GM19239 (cell line): ENCODE results near the gene SLMAP.
A peak's percentile ranks its signal among the peaks of the same experiment; 100 is the strongest.
"Not testable (repeated sequence)": the region's sequence is repeated elsewhere in the genome, so short reads cannot be mapped to it uniquely, and the experiment has no call there.

ENCODE experiments used
- DNase-seq: peaks from one replicate; pipeline ENCODE4 v3.0.0; 2011; ENCODE audit warnings: low spot score; ENCODE audit not compliant: insufficient read length
- FAIRE-seq: peaks from 2 replicates; lab custom pipeline; 2011; peaks lifted over from hg19 to GRCh38; lab: Jason Lieb, UNC

The SLMAP gene

DNA sequence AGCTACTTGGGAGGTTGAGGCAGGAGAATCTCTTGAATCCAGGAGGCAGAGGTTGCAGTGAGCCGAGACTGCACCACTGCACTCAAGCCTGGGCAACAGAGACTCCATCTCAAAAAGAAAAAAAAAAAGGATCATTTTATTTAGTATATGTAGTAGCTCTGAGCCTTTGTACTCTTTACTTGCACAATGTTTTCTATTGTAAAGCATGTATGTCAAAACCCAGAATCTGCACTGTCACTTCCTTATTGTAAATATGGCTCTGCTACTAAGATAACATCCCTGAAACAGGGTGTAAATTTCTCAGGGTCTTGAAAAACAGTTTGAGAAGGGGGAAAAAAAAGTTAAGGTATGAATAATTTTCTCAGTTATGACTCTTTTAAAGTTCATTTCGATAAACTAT is 35.1 kb downstream of the SLMAP start:
- DNase-seq (no peak), FAIRE-seq (no peak)

DNA sequence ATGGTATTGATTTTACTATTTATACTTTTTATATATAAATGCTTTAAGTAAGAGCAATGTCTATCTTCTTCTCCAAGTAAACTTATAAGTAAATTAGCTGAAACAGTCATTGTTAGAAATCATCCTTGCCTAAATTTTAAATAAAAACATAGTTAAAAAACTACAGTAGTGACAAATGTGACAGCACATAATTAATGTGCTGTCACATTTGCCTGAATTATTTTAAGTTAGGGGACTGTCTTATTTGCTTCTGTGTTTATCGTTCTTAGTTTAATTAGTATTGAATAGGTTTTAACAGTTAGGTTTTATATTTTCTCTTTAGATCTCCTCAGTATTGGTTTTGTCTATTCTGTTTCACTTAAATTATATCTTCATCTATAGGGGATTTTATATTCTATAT is 36.1 kb downstream of the SLMAP start:
- DNase-seq (no peak), FAIRE-seq (no peak)

DNA sequence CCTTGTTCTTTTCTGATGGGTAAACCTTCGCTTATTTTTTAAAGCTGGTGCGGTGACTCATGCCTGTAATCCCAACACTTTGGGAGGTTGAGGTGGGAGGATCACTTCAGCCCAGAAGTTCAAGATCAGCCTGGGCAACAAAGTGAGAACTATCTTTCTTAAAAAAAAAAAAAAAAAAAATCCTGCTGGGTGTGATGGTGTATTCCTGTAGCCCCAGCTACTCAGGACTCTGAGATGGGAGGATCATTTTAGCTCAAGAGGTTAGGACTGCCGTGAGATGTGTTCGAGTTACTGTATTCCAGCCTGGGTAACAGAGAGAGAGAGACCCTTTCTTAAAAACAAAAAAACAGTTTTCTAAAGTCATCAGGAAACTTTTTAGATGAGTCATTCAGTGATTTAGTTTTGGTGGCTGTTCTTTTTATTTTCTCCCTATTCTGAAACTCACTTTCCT is 37.7 kb downstream of the SLMAP start:
- FAIRE-seq: peak; percentile 74
- DNase-seq: no peak

DNA sequence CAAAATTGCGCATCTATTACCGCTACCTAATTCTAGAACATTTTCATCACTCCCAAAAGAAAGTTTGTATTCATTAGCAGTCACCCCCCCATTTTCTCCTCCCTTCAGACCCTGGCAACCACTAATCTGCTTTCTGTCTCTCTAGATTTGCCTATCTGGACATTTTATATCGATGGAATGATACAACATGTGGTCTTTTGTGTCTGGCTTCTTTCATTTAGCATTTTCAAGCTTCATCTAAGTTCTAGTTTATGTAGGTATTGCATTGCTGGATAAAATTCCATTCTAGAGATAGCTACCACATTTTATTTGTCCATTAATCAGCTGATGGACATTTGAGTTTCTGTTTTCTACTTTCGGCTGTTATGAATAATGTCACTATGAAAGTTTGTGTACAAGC is 38.4 kb downstream of the SLMAP start:
- DNase-seq (no peak), FAIRE-seq (no peak)

DNA sequence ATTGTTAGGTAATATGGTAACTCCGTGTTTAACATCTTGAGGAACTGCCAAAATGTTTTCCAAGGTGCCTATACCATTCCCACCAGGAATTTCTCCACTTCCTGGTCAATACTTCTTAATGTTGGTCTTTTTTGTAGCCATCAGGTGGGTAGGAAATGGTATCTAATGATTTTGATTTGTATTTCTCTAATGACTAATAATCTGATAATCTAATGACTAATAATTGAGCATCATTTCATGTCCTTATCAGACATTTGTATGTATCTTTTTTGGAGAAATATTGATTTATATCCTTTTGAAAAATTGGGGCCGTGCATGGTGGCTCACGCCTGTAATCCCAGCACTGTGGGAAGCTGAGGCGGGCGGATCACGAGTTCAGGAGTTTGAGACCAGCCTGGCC is 38.8 kb downstream of the SLMAP start:
- FAIRE-seq: no peak

DNA sequence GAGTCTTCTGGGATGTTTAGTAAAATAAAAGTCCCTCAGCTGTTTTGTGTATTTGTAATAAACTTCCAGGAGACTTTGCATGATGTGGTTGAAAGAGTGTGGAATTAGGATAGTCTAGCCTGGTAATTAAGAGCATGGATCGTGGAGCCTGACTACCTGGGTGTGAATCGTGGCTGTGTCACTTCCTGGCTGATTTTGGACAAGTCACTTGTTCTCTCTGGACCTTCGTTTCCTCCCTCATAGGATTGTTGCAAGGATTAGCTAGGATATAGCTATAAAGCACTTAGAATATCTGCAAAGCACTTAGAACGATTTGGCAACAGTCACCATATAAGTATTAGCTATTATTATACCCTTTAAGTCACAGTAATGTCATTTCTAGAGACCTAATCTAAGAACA is 40.2 kb downstream of the SLMAP start:
- DNase-seq: no peak
- FAIRE-seq: no peak

More for the DNA sequence above, 38.8 kb downstream of the SLMAP start:
- DNase-seq: no peak

DNA sequence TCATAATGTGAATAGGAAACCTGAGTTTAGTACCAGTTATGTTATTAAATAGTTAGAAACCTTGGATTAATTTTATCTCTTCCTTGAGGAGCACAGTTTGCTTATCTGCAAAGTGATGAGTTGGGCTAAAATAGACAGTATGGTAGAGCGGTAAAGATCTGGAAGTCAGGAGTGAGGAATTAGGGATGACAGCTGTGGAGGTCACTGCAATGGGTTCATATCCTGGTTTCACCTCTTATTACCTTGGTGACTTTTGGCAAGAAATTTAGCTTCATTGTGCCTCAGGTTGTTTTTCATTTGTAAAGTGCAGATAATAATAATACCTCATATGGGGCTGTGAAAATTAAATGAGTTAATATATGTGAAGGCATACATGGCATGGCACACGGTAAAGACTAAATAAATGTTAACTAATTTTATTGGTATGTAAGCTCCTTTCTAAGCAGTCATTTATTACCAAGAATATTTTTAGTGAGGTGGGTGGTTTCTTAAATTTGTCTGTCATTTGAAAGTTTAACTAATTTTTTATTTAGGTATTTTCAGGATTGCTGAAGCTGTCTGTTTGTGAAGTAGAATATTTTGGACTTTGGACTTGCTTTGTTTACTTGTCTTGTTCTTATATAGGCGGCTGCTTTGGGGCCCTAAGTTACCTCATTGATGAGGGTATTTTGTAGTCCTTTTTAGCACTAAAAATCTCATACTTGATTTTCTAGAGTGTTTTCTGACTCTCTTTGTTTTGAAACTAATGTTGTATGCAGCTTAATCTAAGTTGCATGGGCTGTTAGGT is 41.8 kb downstream of the SLMAP start:
- FAIRE-seq: no peak

DNA sequence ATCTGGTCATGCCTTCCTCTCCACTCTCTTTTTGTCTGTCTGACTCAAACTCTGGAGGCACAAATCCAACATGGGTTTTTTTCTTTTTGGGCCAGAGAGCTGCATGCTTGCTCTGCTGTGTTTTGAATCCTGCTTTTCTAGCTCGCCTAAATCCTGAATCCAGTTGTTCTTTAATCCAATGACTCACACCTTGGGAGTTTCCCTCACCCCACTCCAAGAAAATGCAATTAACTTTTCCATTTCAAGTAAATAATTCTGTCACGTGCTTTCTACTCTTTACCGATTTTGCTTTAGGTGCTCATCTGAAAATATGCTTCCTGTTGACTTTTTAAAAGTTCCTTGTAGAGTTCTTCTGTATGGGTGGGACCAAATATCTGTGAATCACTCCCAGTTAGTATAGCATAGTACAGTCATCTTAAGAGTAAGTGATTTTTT is 47.6 kb downstream of the SLMAP start:
- DNase-seq: no peak
- FAIRE-seq: peak; percentile 85

More for the DNA sequence above, 41.8 kb downstream of the SLMAP start:
- DNase-seq: no peak

DNA sequence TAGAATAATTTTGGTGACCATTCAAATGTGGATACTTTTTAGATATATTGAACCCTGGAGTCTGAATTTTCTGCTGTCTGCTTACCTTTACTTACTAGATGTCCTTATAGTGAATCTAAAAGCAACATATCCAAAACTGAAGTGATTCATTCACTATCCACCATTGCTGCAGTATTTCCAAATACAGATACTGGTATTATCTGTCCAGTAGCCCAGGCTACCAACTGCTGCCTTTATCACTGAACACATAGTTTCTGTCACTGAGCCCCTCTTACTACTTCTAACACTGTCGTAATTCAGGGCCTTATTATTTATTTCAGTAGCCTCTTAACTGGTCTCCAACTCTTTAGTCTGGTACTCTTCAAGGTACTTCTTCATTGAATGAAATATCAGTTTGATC is 49.2 kb downstream of the SLMAP start:
- DNase-seq: no peak
- FAIRE-seq: no peak

DNA sequence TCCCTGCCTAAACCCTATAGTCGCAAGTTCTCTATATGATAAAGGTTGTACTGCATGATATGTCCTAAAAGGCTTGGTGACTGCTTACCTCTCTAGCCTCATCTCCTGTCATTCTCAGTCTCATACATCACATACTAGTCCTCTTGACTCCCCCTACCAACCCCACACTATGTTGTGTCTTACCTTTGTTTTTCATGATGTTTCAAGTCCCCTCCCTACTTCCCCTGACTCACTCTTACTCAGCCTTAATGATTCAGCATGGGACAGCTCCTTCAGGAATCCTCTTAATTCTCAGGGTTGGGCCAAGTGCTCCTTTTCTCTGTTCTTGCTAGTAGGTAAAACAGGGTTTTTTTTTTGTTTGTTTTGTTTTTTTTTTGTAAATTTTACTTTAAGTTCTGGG is 49.6 kb downstream of the SLMAP start:
- DNase-seq (no peak), FAIRE-seq (peak; percentile 11)

DNA sequence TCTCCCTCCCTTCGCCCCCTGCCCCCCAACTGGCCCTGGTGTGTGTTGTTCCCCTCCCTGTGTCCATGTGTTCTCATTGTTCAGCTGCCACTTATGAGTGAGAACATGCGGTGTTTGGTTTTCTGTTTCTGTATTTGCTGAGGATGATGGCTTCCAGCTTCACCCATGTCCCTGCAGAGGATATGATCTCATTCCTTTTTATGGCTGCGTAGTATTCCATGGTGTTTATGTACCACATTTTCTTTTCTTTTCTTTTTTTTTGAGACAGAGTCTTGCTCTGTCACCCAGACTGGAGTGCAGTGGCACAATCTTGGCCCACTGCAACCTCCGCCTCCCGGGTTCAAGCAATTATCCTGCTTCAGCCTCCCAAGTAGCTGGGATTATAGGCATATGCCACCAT is 50.1 kb downstream of the SLMAP start:
- DNase-seq, FAIRE-seq: not testable (repeated sequence)

DNA sequence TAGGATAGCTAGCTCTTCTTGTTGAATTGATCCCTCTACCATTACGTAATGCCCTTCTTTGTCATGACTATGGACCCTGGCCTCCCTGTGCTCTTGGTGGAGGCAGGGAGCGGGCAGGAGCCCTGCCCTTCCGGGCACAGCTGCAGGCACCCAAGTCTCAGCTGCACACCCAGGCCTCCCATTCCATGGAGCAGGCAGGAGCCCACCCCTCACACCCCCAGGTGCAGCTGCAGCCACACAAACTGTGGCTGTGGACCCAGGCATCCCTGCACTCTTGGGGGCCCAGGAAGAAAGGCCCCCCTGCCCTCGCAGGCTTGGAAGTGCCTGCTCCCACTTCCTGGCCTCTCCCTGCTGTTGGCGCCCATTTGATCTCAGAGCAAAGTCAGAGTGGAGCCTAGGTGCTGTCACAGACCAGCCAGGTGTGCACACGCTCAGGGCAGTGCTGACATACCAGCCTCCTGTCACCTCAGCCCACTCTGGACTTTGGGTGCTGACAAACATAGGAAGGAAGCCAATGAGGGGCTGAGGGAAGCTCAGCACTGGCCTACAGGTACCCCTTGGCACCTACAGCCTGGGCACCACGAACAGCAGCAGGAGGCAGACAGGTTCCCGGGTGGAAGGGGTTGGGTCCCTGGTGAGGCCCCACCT is 53.0 kb downstream of the SLMAP start:
- DNase-seq: no peak
- FAIRE-seq: no peak

DNA sequence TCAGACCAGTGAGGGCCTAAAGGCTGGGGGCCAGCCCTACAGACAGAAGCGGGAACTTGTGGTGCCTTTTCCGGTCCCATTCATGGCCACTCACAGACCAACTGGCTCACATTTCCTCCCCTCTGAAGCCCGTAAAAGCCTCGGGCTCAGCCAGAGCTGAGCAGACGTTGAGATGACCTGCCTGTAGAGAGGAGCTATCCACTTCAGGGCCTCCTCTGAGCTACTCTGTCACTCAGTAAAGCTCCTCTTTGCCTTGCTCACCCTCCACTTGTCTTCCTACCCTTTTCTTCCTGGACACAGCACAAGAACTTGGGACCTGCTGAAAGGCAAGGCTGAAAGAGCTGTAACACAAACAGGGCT is 53.5 kb downstream of the SLMAP start:
- no peak for DNase-seq
- no peak for FAIRE-seq

DNA sequence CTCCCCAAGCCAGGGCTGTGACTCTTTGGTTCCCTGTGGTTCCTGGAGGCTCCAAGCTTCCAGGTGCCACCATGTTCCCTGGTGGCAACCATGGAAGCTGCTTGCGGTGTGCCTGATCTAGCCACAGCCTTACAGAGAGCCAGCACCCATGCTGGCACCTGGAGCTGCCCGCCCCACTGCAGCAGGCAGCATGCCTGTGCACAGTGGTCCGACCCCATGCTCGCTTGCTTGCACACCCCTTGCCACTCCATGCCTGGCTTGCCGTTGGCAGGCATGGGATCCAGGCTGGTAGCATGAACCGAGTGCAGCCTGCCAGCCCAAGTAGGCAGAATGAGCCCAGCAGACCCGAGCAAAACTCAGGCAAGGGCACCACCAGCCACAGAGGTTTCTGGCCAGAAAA is 53.9 kb downstream of the SLMAP start:
- FAIRE-seq (no peak), DNase-seq (no peak)

DNA sequence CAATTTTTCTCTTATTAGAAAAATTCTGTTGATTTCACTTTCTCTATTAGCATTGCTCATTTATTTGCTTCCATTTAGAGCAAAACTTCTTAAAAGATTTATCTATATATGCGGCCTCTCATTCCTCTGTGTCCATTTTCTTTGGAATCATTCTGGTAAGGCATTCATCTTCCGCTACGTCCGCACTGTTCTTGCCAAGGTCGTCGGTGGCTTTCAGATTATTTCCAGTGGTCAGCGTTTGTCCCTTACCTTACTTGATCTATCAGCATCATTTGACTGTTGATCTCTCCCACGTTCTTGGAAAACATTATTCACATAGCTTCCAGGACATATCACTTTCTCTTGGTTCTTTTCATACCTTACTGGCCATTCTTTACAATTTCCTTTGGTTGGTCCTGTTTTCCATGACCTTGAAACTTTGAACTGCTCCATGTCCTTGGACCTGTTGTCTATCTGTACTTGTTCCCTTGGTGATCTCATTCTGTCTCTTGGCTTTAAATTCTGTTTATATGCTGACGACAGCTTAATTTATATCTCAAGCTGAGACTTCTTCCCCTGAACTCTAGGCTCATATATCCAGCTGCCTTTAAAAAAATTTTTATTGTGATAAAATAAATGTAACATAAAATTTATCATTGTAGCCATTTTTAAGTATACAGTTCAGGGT is 54.5 kb downstream of the SLMAP start:
- DNase-seq (no peak), FAIRE-seq (no peak)

DNA sequence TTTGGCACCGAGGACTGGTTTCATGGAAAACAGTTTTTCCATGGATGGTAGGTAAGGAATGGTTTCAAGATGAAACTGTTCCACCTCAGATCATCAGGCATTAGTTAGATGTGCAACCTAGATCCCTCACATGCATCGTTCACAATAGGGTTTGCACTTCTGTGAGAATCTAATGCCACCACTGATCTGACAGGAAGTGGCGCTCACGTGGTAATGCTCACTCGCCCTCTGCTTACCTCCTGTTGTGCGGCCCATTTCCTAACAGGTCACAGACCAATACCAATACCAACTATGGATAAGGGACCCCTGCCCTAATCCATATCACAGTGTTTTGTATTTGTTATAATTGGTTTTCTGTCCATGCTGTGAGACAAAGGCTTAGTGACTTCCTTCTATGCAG is 58.9 kb downstream of the SLMAP start:
- FAIRE-seq (peak; percentile 73), DNase-seq (no peak)

DNA sequence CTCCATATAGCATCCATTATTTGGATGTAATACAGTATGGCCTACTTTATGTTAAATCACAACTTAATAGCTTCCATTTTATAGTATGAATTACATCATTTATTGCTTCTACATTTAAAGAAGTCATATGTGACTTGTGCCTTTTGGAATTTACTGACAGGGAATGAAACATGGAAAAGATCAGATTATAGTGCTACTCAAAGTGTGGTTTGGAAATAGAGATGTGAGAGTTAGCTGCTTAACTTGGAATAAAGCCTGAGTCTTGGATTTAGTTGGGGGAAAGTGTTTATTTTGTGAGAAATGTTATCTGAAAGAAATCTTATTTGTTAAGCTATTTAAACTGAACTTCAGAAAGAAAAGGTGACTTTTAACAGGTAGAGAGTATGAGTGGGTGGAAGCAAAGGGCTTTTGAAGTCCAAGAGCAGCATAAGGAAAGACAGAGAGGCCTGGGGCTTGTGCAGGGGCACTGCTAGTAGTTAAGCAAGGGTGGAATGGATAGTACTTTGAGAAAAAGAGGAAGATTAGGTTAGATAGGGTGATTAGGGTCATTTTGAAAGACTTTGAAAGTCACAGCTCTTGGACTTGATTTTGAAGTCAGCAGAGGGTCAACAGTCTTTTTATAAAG is 60.5 kb downstream of the SLMAP start:
- no peak for DNase-seq
- no peak for FAIRE-seq

DNA sequence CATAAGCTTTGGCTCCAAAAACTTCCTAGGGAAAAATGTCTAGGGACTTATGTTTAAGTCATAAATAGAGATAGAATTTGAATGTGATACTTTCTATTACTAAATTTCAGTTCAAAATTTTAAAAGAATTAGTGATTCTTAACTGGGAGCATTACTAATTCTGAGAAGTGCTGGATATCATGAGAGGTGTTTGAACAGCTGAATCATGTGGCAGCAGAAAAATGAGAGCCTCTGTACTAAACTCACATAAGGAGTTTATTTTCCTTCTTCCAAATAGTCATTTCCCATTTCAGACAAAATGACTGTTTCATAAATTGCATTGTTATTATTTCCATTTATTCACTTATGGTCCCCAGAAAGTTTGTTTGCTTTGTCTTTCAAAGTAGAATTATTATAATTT is 62.7 kb downstream of the SLMAP start:
- DNase-seq (no peak), FAIRE-seq (no peak)

DNA sequence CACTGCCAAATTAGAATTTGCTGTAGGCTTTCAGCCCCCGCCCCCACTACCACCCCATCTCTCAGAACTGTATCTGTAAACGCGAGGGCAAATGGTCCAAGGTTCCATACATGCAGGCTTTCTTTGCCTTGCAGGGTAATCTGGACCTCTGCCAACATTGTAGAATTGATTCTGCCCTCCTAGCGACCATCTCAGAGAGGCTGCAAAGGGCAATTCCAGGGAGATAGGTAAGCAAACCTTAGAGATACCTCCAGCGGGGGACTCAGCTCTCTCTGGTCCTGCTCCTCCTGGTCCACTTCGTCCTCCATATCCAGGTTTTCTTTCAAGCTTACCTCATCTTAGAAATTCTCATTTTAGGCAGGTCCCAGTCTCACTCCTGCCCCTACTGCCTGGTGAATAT is 64.4 kb downstream of the SLMAP start:
- FAIRE-seq (no peak), DNase-seq (no peak)

DNA sequence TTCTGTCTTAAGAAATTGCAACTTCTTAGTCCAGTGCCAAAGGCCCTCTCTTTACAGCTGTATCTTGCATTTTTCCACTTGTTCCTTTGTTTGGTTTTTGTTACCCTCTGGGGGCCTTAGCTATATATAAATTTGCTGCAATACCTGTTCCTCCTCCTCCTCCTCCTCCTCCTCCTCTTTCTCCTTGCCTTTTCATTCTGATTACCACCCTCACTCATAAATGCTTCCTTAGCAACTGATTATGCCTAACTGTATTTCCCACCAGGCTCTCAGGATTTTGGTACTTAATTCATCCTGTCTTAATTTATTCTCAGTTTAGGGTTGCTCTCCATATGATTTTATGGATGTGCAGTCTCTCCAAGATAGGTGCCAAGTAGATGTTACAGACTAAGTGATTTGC is 65.7 kb downstream of the SLMAP start:
- FAIRE-seq (no peak), DNase-seq (no peak)

DNA sequence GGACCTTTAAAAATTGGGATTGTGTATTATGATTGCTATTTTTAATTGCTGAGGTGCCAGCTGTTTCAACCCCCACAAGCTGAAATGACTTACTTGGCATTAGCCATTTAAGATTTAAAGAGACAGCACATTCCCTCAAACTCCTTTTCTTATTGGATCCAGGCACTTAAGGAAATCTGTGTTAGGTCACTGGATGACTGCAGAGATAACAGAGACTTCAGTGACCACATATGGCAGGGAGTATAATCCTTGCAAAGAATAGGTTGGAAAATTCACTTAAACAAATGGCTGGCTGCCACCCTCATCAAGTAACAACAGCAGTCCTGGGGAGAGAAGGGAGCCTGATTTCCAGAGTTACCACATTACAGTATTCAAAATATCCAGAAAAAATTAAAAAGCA is 66.6 kb downstream of the SLMAP start:
- DNase-seq (no peak), FAIRE-seq (no peak)
